Loucy (cell line): ENCODE data around the gene UNG.

ENCODE experiments used
- CTCF ChIP-seq: fragments of 200-600 bp; sonication (generic); conservative IDR thresholded peaks from 2 replicates; pipeline ENCODE4 v1.5.1; 2014; ENCODE audit warnings: mild to moderate bottlenecking, antibody characterized with exemption, low read length
- EZH2phosphoT487 ChIP-seq: fragments of 200-600 bp; IDR thresholded peaks from 2 replicates; pipeline ENCODE4 v1.6.1; 2018; ENCODE audit warnings: antibody characterized with exemption, mild to moderate bottlenecking, moderate library complexity, borderline replicate concordance

DNA sequence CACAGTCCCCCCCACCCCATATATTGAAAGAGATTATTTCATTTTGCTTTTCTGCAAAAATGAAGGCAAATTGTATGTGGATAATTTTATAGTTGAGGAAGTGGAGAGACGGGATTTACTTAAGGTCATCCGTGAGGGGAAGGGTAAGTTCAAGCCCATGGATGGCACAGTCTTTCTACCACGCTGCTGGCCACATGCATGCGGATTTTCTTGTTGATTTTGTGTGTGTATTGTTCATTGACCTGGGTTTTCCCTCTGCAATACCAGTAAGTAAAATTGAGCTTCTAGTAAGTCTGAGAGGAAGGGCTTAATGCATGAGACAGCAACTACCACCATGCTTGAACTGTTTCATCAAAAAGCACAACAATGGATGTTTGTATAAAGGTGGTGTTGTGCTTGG lies 54.1 kb downstream of the UNG start:
- TF ChIP-seq CTCF (no peak), EZH2phosphoT487 (no peak)
